PFSK-1 (cell line): ENCODE measurements around the gene LSM4.

Source experiments
- POLR2AphosphoS5 ChIP-seq: IDR thresholded peaks from 2 replicates; pipeline ENCODE4 v1.6.1; 2012; ENCODE audit warnings: low read depth, mild to moderate bottlenecking, control low read depth, low read length, moderate library complexity
- SIN3A ChIP-seq: IDR thresholded peaks from 2 replicates; pipeline ENCODE4 v1.6.1; 2012; ENCODE audit warnings: mild to moderate bottlenecking, low read length, moderate library complexity, borderline replicate concordance; ENCODE audit not compliant: insufficient read depth

DNA sequence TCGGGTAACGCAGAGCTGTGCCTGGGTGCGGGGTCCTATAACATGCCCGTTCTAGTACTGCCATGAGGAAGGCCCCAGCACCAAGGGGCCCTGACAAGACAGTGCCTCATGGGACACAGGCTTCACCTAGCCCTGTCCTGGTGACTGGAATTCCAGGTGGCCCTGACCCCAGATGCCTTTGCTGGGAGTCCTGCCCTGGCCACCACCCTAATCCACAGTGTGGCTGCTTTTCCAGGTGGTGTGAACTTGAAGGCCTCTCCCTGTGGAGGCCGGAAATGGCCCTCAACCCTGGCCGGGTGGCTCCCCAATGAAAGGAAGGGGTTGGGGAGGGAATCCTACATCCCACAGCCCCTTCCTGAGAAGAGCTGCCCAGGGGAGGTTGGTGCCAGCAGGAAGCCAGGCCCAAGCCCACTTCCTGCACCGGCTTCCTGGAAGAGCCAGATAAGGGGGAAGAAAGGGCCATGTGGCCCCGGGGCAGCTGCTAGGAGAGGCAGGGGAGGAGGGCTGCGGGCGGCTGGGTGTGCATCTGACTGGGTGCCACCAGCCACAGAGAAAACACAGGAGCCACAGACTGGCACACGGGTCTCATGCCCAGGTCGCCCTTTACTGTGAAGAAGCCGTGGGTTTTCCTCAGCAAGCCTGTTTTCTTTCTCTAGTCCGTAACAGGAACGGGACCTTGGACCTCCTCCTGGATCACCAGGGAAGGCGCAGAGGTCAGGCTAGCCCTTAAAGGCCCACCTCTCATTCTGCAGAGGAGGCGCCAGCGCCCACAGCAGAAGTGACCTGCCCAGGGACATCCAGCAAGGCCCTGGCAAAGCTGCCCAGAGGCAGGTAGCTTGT lies 4.7 kb downstream of the LSM4 start:
- no peak for TF ChIP-seq POLR2AphosphoS5
- TF ChIP-seq SIN3A, result no peak
